ENCODE data around the gene TJAP1.

The TJAP1 gene

GRCh38 chr6:43505718-43506117, 28.3 kb downstream of the TJAP1 start:
- DNase-seq (ENCODE audit: low spot score): no peak

GRCh38 chr6:43506171-43506570, 28.8 kb downstream of the TJAP1 start:
- DNase-seq (ENCODE audit: low spot score): no peak

GRCh38 chr6:43506667-43507471, 29.5 kb downstream of the TJAP1 start:
- peak; percentile 82 for DNase-seq (ENCODE audit: low spot score)

GRCh38 chr6:43508481-43509141, 31.2 kb downstream of the TJAP1 start:
- DNase-seq (ENCODE audit: low spot score): no peak

- no peak for DNase-seq (ENCODE audit: low spot score)
Measured at GRCh38 chr6:43509142-43509983, 32.0 kb downstream of the TJAP1 start.

GRCh38 chr6:43509984-43510826, 32.8 kb downstream of the TJAP1 start, which contains the start of gene LRRC73:
TSS of gene LRRC73 (minus strand) at chr6:43510346. CDS start at chr6:43509785, 561 bp downstream.
- peak; percentile 82 for DNase-seq (ENCODE audit: low spot score)

- no peak for DNase-seq (ENCODE audit: low spot score)
Measured at GRCh38 chr6:43510827-43511163, 33.4 kb downstream of the TJAP1 start.

GRCh38 chr6:43511824-43512415, 34.5 kb downstream of the TJAP1 start:
- no peak for DNase-seq (ENCODE audit: low spot score)

GRCh38 chr6:43515808-43516207, 38.4 kb downstream of the TJAP1 start:
- no peak for DNase-seq (ENCODE audit: low spot score)

GRCh38 chr6:43516367-43516696, 39.0 kb downstream of the TJAP1 start:
- DNase-seq (ENCODE audit: low spot score): no peak

GRCh38 chr6:43516697-43517504, 39.5 kb downstream of the TJAP1 start, which contains the start of the genes POLR1C and YIPF3:
TSS of gene POLR1C (plus strand) at chr6:43517089. CDS start at chr6:43517110, 21 bp downstream.
TSS of gene YIPF3 (minus strand) at chr6:43516926. CDS start at chr6:43516807, 119 bp downstream.
- peak; percentile 97 for DNase-seq (ENCODE audit: low spot score)

- no peak for DNase-seq (ENCODE audit: low spot score)
Measured at GRCh38 chr6:43517505-43518357, 40.4 kb downstream of the TJAP1 start.

- no peak for DNase-seq (ENCODE audit: low spot score)
Measured at GRCh38 chr6:43520097-43520496, 42.7 kb downstream of the TJAP1 start.

- DNase-seq (ENCODE audit: low spot score): no peak
Measured at GRCh38 chr6:43521836-43522235, 44.5 kb downstream of the TJAP1 start.

GRCh38 chr6:43522547-43523261, 45.3 kb downstream of the TJAP1 start:
- DNase-seq (ENCODE audit: low spot score): no peak

GRCh38 chr6:43523284-43523683, 45.9 kb downstream of the TJAP1 start:
- no peak for DNase-seq (ENCODE audit: low spot score)

GRCh38 chr6:43524483-43524961, 47.2 kb downstream of the TJAP1 start:
- no peak for DNase-seq (ENCODE audit: low spot score)

GRCh38 chr6:43532201-43532600, 54.8 kb downstream of the TJAP1 start:
- no peak for DNase-seq (ENCODE audit: low spot score)

All from globus pallidus (tissue), 1 donor.